ENCODE data around the gene TAS1R3.

Gene TAS1R3

DNA sequence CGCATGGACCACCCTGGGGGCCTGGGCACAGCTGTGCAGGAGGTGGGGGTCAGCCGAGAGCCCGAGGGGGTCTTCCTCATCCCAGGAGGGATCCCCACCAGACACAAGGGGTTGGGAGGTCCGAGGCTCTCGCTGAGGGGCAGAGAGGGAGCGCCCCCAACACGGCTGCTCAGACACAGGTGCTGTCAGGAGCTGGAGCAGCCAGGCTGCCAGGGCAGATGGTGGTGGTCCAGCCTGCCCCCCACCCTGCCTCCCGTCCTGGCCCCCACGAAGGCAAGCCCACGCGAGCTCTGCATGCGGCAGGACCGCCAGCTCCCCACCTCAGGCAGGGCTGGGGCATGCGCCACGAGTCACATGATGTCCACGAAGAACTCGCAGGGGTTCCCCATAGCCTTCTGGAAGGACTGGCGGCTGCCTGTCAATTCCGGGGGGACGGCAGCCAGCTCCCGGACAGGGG lies 4.7 kb downstream of the TAS1R3 start:
- in situ Hi-C loops (cut with MboI; ENCODE audit: low sequenced_read_pairs), result no loop called here

DNA sequence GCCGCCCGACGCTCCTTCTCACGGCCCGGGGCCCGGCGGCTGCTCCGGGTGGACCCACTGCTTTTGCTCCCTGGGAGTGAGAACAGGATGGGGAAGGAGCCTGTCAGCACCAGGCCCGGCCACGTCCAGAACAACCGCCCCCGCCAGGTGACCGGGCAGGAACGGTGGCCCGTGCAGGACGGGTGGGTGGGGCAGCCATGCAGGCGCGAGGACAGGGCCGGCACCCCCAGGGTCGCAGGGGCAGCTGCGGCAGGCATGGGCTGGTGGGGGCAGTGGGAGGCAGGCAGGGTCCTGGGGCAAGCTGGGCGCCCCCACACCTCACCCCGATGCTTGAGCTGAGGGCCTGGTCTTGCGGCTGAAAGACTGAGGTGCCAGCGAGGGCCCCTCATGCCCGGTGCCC lies 5.4 kb downstream of the TAS1R3 start:
- in situ Hi-C loops (cut with MboI; ENCODE audit: low sequenced_read_pairs), result no loop called here

DNA sequence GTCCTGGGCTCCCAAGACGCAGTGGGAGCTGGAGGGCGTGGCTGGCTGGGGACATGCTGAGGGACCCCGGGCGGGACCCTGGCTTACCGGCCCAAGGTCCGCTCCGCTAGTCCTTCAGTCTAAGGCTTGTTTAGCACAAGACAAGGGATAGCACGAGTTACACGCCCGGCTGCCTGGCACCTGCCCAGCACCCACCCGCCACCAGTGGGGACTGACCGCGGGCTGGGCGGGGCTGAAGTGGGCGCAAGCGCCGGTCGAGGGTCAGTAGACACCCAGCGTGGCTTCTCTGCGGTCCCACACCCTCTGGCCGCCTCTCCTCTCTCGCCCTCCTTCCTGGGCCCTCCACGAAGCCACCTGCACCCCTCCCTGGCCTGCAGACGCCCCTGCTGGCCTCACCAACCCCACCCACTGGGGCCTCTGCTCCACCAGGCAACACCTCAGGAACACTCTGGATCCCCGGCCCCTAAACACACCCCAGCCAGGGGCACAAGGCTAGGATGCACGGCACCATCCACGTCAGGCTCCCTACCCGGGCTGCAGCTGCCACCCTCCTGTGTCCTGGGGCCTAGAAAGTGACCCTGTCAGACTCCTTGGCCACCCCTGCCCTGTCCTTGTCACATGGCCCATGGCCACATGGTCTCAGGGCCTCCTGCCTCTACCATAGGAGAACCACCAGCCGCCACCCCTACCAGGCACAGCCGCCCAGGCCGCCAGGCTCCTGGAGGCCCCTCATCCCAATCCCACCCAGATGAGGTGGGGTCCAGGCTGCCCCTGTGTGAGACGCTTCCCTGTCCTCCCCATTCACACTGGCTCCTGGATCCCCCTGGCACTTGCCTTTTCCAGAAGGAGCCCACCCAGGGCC lies 6.1 kb downstream of the TAS1R3 start:
- in situ Hi-C loops (cut with MboI; ENCODE audit: low sequenced_read_pairs), result no loop called here

GRCh38 chr1:1337793-1338147 lies 6.7 kb downstream of the TAS1R3 start:
- in situ Hi-C loops (cut with MboI; ENCODE audit: low sequenced_read_pairs), result no loop called here

- in situ Hi-C loops (cut with MboI; ENCODE audit: low sequenced_read_pairs), result no loop called here
Measured at GRCh38 chr1:1338278-1338677, 7.2 kb downstream of the TAS1R3 start.

- in situ Hi-C loops (cut with MboI; ENCODE audit: low sequenced_read_pairs), result no loop called here
Measured at GRCh38 chr1:1340185-1340584, 9.1 kb downstream of the TAS1R3 start.

DNA sequence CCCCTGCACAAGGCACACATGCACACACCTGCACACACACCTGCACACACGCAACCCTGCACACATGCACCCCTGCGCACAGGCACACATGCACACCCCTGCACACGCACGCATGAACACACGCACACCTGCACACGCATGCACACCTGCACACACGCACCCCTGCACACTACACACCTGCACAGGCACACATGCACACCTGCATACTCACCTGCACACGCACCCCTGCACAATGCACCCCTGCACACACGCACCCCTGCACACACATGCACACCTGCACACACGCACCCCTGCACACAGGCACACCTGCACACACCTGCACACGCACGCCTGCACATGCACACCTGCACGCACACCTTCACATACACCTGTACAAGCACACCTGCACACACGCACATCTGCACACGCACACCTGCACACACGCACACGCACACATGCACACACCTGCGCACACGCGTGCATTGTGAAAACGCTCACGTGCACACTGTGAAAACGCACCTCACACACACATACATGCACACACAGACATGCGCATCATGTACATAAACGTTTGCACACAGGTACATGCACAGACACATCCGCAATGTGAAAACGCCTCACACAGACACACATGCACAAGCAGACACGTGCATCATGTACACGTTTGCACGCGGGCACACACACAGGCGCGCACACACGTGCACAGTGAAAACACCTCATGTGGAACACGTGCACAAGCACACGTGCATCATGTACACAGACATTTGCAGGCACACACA lies 9.9 kb downstream of the TAS1R3 start:
- in situ Hi-C loops (cut with MboI; ENCODE audit: low sequenced_read_pairs), result no loop called here

- in situ Hi-C loops (cut with MboI; ENCODE audit: low sequenced_read_pairs), result no loop called here
Measured at GRCh38 chr1:1341549-1342021, 10.5 kb downstream of the TAS1R3 start.

GRCh38 chr1:1342061-1342562 lies 11.0 kb downstream of the TAS1R3 start:
- in situ Hi-C loops (cut with MboI; ENCODE audit: low sequenced_read_pairs), result no loop called here

GRCh38 chr1:1342584-1343115 lies 11.6 kb downstream of the TAS1R3 start:
- in situ Hi-C loops (cut with MboI; ENCODE audit: low sequenced_read_pairs), result no loop called here

DNA sequence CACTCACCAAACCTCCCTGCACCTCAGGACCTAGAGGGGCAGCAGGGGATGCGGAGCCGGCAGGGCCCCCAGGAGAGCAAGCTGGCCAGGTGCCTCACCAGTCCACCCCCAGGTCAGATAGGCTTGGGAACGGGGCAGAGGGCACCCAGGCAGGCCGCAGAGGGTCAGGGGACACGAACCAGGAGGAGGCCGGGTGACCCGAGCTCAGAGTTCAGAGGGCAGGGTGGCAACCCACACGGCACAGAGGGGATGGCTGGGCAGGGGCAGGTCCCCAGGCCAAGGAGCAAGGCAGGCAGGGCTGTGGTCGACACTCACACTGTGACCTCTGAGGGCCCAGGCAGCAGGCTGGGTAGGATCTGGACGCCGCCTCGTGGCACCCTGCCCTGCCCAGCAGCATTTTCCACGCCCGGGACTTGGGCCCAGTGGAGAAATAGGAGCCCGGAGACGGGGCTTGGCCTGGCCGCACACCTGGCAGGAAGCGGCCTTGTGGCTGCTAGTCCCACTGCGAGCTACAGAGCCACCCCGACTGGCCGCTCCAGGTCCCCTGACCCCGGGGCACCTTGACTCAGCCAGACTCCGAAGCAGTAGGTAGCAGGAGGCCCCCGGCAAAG lies 12.8 kb downstream of the TAS1R3 start:
- in situ Hi-C loops (cut with MboI; ENCODE audit: low sequenced_read_pairs), result no loop called here

DNA sequence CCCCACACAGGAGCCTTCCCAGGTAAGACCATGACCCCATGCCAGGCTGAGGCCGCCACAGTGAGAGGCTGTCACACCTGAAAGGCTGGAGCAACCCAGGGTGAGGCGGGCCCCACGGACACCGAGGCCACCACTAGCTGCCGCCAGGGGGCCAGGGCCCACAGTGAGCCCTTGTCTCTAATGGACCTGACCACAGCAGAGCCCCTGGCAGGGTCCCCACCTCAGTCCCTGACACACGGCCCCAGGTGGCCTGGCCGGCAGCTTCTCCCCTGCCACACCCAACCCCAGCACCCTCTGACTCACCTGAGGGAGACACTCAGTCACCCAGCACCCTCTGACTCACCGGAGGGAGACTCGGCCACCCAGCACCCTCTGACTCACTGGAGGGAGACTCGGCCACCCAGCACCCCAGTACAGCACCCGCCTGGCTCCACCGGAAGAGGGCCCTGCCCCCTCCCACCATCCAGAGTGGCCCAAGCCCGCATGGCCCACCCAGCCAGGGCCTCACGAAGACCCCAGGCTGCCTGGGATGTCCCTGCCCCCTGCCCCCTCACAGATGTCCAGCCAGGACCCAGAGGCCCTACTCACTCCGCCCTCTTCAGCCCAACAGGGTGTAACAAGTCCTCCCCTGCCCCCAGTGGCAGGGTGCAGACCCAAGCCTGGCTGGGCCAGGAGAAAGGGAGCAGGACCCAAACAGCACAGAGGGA lies 13.7 kb downstream of the TAS1R3 start:
- in situ Hi-C loops (cut with MboI; ENCODE audit: low sequenced_read_pairs), result no loop called here

DNA sequence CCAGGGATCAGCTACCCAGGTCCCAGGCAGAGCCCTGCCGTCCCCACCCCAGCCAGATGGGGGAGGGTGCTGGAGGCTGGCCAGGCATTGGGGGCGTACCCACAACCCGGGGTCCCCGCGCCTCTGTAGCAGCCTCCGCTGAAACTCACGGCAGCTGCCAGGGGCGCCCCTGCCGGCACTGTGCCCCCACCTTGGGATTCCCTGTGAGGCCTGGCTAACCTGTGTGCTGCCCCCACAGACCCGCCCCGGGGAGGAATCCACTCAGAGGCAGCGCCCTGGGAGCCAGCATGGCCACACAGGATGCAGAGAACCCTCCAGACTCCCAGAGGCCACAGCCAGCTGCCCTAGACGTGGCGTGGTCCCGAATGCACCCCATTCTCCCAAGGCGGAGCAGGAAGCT lies 14.3 kb downstream of the TAS1R3 start:
- in situ Hi-C loops (cut with MboI; ENCODE audit: low sequenced_read_pairs), result no loop called here

GRCh38 chr1:1345860-1346500 lies 14.9 kb downstream of the TAS1R3 start:
- in situ Hi-C loops (cut with MboI; ENCODE audit: low sequenced_read_pairs), result no loop called here

DNA sequence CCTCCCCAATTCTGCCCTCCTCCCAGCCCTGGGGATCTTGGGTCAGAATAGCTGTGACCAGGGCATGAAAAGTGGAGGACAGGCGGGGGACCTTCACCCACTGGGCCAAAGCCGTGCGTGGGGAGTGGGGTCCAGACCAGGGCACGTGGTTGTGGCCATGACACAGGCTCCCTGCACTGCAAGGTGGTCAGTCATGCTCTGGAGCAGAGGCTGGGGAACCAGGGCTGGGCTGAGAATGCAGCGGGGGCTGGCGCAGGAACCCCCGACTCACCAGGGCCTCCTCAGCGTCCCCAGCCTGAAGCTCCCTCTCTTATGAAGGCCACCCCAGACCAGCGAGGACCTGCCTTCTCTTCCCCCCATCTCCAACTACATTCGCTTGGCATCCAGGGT lies 15.4 kb downstream of the TAS1R3 start:
- in situ Hi-C loops (cut with MboI; ENCODE audit: low sequenced_read_pairs), result no loop called here

GRCh38 chr1:1347026-1347595 lies 16.0 kb downstream of the TAS1R3 start:
- in situ Hi-C loops (cut with MboI; ENCODE audit: low sequenced_read_pairs), result no loop called here

DNA sequence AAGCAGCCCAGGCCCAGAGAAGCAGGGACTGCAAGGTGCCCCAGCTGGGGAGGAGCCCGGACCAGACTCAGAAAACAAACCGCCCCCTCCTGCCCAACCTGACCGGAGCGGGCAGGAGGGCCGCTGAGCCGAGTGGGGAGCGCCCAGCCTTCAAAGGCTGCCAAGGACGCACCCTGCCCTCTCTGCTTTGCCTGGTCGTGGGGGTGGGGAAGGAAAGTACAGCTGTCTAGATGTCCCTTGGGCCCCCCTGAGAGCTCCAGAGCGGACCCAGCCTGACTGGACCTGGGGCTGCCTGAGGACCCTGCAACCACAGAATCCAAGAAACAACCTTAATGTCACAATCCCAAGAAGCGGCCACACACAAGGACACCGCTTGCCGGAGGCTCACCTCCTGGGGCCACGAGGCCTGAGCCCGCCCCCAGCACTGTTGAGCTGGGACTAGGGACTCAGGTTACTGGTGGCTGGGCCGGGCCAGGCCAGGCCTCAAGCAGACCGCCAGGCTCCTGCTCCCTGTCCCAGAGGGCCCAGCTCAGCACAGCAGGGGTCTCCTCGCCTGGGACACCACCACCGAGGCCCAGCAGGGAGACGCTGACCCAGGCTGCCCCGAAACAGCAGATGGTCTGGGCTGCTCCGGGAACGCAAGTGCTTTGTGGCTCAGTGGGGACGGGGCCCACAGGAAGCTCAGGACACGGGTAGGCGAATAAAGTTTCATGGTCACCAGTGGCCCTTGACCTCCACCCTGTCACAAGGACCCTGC lies 16.8 kb downstream of the TAS1R3 start:
- in situ Hi-C loops (cut with MboI; ENCODE audit: low sequenced_read_pairs), result no loop called here

- in situ Hi-C loops (cut with MboI; ENCODE audit: low sequenced_read_pairs), result no loop called here
Measured at GRCh38 chr1:1348420-1349255, 17.6 kb downstream of the TAS1R3 start.
